D721Med (cell line): ENCODE data around the gene UCN.
"Not testable (repeated sequence)": the region's sequence is repeated elsewhere in the genome, so short reads cannot be mapped to it uniquely, and the experiment has no call there.

Experiments used
- DNase-seq: peaks from one replicate; pipeline ENCODE4 v3.0.0; 2011; ENCODE audit warnings: low spot score; ENCODE audit not compliant: insufficient read length
- FAIRE-seq: peaks from 2 replicates; lab custom pipeline; 2011; peaks lifted over from hg19 to GRCh38; lab: Jason Lieb, UNC
- TF ChIP-seq, protein P1 (sequence below): IDR thresholded peaks from 2 replicates; pipeline ENCODE4 v1.5.1; 2012; ENCODE audit warnings: mild to moderate bottlenecking, control low read depth; ENCODE audit not compliant: insufficient read depth; ENCODE audit errors: missing control alignments

UCN gene

DNA sequence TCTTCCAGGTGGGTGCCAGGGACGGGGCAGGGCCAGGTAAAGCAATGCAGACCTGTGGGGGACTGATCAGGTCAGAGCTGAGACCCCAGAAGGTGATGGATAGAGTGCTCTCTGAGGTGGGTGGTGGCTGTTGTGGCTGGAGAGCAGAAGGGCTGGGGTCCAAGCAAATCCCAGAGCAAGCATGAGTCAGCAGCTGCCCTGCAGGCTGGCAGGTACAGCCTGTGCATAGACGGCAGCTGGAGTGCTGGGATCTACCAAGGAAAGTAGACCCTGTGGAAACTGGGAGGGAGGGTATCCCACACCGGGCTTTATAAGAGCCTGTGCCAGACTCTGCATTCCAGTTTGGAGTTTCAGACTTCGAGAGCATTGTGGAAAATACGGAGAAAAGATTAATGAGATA lies 25.4 kb downstream of the UCN start:
- TF ChIP-seq, protein P1, sequence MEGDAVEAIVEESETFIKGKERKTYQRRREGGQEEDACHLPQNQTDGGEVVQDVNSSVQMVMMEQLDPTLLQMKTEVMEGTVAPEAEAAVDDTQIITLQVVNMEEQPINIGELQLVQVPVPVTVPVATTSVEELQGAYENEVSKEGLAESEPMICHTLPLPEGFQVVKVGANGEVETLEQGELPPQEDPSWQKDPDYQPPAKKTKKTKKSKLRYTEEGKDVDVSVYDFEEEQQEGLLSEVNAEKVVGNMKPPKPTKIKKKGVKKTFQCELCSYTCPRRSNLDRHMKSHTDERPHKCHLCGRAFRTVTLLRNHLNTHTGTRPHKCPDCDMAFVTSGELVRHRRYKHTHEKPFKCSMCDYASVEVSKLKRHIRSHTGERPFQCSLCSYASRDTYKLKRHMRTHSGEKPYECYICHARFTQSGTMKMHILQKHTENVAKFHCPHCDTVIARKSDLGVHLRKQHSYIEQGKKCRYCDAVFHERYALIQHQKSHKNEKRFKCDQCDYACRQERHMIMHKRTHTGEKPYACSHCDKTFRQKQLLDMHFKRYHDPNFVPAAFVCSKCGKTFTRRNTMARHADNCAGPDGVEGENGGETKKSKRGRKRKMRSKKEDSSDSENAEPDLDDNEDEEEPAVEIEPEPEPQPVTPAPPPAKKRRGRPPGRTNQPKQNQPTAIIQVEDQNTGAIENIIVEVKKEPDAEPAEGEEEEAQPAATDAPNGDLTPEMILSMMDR: no peak
- no peak for FAIRE-seq
- no peak for DNase-seq

DNA sequence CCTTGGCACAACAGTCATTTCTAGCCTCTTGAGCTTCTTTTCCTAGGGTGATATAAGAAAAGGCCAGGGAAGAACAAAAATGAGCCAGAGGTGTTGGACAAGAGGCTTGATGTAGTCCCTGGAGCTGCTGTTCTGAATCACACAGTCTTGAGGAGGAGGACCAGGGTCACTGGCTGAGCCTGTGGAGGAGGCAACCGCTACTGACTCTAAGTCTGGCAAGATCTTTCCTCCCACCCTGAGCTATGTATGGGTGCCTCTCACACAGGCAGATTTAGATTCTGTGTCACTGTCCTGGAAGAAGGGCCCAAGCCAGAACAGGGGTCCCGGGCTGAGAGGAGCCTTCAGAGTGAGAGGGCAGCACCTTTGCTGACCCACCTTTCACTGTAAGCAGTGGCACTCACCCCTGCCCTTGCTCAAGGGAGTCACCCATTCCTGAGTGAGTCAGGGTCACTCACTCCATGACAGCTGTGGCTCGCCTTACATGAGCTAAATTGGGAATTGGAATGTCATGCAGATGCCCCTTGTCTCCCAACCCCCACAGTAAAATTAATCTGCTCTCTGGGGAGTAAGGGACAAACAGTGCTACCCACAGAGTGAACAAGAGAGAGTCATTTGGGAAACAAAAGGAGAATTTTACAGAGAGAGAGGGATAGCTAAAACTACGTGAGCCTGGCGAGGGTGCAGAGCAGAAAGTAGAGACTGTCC lies 26.2 kb downstream of the UCN start, which contains the start of gene TRIM54:
Gene TRIM54, plus strand, starts transcription at position 575 of the 705 bp plus-strand sequence. CDS start 303 bp downstream, outside the sequence.
- TF ChIP-seq, protein P1: no peak
- DNase-seq (no peak), FAIRE-seq (no peak)

DNA sequence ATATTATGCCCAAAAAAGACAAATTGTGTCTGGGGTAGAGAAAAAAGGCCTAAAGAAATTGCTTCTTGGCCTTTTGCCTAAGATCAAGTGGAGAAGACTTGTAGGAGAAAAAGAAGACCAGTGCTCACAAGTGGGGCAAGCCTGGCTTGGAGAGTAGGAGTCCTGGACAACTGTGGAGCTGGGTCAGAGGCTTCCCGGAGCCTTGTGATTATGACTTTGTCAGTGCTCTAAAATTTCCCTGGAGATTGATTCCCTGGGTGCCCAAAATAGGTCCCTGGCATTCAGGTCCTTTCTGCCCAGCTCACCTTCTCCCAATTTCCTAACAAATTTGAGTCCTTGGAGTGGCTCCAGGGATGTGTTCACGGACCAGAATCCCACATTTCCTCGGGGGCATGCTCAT lies 26.8 kb downstream of the UCN start:
- DNase-seq: no peak
- no peak for FAIRE-seq
- TF ChIP-seq, protein P1: no peak

DNA sequence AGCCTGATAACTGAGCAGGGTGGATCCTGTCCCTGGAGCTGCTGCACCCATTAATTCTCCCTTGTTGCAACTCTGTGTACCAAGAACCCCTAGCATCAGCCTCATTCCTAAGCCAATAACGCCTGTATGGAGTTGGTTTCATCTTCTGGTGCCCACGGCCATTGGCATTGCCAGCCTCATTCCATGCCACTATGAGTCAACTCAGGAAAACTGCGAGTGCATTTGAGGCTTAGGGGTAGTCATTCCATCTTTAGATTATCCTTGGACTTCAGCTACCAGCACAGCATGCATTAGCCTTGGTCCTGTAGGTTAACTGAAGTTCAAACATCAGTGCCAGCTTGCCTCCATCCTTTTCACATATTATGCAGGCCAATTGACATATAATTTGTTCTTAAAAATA lies 27.4 kb downstream of the UCN start:
- FAIRE-seq: no peak
- TF ChIP-seq, protein P1: no peak
- DNase-seq: no peak

DNA sequence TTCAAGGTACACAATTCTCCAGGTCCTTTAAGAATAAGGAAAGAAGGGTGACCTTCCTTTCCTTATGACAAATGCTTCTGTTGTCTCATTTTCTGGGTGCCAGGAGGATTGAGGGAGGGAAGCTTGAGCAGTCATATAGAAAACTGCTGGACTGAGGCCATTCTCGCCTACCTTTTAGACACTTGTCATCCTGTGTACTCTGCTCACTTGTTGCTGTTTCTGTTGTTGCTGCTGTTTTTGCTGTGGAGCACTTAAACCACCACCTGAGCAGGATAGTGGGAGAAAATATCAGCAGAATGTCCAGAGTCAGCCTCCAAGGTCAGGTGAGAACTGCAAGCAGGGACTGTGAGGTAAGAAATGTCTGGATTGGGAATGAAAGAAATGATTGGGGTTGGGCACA lies 30.2 kb downstream of the UCN start:
- FAIRE-seq: no peak
- TF ChIP-seq, protein P1: no peak
- DNase-seq: no peak

DNA sequence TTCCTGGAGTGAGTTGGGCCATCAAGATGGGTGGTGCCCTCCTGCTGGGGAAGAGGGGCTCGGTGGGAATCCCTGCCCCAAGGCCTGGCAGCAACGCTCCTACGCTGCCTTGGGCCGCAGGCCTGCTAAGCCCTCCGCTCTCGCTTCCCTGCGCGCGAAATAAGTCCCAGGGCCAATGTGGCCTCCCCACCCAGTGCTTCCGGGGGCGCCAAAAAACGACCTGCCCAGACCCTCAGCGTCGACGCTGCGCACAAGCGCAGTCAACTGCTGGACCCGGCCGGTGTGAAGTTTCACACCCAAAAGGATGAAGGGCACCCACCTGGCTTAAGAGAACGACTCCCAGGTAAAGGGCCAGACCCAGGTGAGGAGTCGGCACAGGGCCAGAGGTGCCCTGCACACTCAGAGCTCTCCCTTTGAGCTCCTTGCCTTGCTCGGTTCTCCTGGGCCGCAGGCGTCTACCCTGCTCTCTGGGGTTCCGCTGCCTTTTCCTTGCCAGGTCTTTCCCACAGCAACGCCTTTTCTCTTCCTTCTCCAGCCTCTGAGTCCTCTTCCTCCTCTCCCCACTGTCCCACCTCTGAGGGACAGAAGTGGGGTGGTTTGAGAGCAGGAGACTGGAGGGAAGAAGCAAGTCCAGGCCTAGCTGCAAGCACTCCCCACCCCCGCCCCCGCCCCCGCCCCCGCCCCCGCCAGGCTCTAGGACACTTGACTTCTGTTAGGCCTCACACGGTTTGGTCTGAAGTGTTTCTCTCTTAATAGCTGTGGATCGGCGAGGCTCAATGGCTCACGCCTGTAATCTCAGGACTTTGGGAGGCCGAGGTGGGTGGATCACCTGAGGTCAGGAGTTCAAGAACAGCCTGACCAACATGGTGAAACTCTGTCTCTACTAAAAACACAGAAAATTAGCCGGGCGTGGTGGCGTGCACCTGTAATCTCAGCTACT lies 32.8 kb downstream of the UCN start, which contains the start of gene DNAJC5G:
Gene DNAJC5G, plus strand, starts transcription at position 223 of the 940 bp plus-strand sequence. CDS start 1,296 bp downstream, outside the sequence.
- no peak for FAIRE-seq
- no peak for DNase-seq

DNA sequence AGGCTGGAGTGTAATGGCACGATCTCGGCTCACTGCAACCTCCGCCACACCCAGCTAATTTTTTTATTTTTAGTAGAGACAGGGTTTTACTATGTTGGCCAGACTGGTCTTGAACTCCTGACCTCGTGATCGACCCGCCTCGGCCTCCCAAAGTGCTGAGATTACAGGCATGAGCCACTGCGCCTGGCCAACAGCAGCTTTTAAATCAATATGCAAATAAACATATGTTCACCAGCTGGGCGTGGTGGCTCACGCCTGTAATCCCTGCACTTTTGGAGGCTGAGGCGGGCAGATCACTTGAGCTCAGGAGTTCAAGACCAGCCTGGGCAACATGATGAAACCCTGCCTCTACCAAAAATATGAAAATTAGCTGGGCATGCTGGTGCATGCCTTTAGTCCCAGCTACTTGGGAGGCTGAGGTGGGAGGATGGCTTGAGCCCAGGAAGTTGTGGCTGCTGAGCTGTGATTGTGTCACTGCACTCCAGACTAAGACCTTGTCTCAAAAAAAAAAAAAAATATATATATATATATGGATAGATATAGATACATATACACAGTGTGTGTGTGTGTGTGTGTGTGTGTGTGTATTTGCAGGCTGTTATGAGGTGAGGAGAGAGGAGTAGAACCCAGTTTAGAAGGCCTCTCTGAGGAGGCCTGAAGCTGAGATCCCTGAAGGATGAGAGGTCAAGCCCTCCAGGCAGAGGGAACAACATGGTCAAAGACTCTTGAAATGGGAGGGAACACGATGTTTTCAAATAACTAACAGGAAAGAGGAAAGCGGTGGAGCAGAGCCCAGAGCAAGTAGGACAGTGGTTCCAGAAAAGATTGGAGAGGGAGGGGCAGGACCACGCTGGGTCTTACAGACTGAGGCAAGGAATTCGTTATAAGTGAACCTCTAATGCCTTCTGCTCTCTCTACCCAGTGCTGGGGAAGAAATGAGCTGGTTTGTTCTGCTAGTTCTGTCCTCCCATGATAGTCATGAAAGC lies 35.4 kb downstream of the UCN start:
- not testable (repeated sequence) for DNase-seq, FAIRE-seq

More for the DNA sequence above, 32.8 kb downstream of the UCN start, which contains the start of gene DNAJC5G:
- TF ChIP-seq, protein P1: no peak
